KG1 (cell line): ENCODE data around the gene CST9.

Source experiments
- DNase-seq: peaks from one replicate; lab custom pipeline; 2025; lab: John Stamatoyannopoulos, UW

Gene CST9

GRCh38 chr20:23605867-23606651 lies at the start of gene CST9:
TSS of gene CST9 (minus strand) at chr20:23605917. CDS start at chr20:23605864, 53 bp downstream.
- no peak for DNase-seq

GRCh38 chr20:23654717-23655116 lies 49.0 kb upstream of the CST9 start:
- no peak for DNase-seq

- DNase-seq: no peak
These were observed 48.3 kb upstream of the CST9 start for GRCh38 chr20:23654000-23654399.

GRCh38 chr20:23653400-23653938 lies 47.8 kb upstream of the CST9 start:
- DNase-seq: no peak

GRCh38 chr20:23652926-23653325 lies 47.2 kb upstream of the CST9 start:
- DNase-seq: no peak

- no peak for DNase-seq
These were observed 46.7 kb upstream of the CST9 start for GRCh38 chr20:23652371-23652770.

- no peak for DNase-seq
These were observed 45.4 kb upstream of the CST9 start for GRCh38 chr20:23651117-23651516.

GRCh38 chr20:23649830-23650417 lies 44.2 kb upstream of the CST9 start:
- DNase-seq: no peak

GRCh38 chr20:23649242-23649641 lies 43.5 kb upstream of the CST9 start:
- no peak for DNase-seq

- DNase-seq: no peak
These were observed 41.6 kb upstream of the CST9 start for GRCh38 chr20:23647346-23647745.

- no peak for DNase-seq
These were observed 40.6 kb upstream of the CST9 start for GRCh38 chr20:23646106-23646873.

- no peak for DNase-seq
These were observed 39.9 kb upstream of the CST9 start for GRCh38 chr20:23645575-23645974.

GRCh38 chr20:23644164-23644563 lies 38.4 kb upstream of the CST9 start:
- DNase-seq: no peak

- DNase-seq: no peak
These were observed 37.9 kb upstream of the CST9 start for GRCh38 chr20:23643659-23644058.

- DNase-seq: no peak
These were observed 36.4 kb upstream of the CST9 start for GRCh38 chr20:23641936-23642751.

- DNase-seq: no peak
These were observed 35.3 kb upstream of the CST9 start for GRCh38 chr20:23640671-23641667.

- DNase-seq: no peak
These were observed 34.4 kb upstream of the CST9 start for GRCh38 chr20:23640018-23640601.

- no peak for DNase-seq
These were observed 33.8 kb upstream of the CST9 start for GRCh38 chr20:23639490-23639958.

- DNase-seq: no peak
These were observed 32.6 kb upstream of the CST9 start for GRCh38 chr20:23638309-23638708.
